EL (cell line): ENCODE measurements around the gene TRAIP.
A peak's percentile ranks its signal among the peaks of the same experiment; 100 is the strongest.

Source experiments
- DNase-seq: peaks from one replicate; pipeline ENCODE4 v3.0.0-alpha.2; 2016

TRAIP gene

GRCh38 chr3:49813497-49814174 is 42.7 kb downstream of the TRAIP start, which contains the start of gene UBA7:
TSS of gene UBA7 (minus strand) at chr3:49813953. CDS start at chr3:49813787, 166 bp downstream.
- DNase-seq = peak; percentile 80

GRCh38 chr3:49812916-49813496 is 43.4 kb downstream of the TRAIP start:
- no peak for DNase-seq

GRCh38 chr3:49807431-49808114 is 48.8 kb downstream of the TRAIP start:
- DNase-seq = no peak

GRCh38 chr3:49806850-49807249 is 49.5 kb downstream of the TRAIP start:
- DNase-seq = no peak

- no peak for DNase-seq
Observed at GRCh38 chr3:49805897-49806701, 50.3 kb downstream of the TRAIP start.

GRCh38 chr3:49805367-49805782 is 51.0 kb downstream of the TRAIP start:
- DNase-seq = peak; percentile 34

GRCh38 chr3:49804141-49805041 is 52.0 kb downstream of the TRAIP start:
- DNase-seq = no peak

GRCh38 chr3:49803465-49804140 is 52.8 kb downstream of the TRAIP start:
- DNase-seq = peak; percentile 54

GRCh38 chr3:49802719-49803464 is 53.5 kb downstream of the TRAIP start, which contains the start of gene INKA1:
TSS of gene INKA1 (plus strand) at chr3:49803261. CDS start at chr3:49803393, 132 bp downstream.
- peak; percentile 84 for DNase-seq

- DNase-seq = no peak
Observed at GRCh38 chr3:49801160-49801559, 55.2 kb downstream of the TRAIP start.

GRCh38 chr3:49799761-49800160 is 56.6 kb downstream of the TRAIP start, which contains the start of gene CDHR4:
TSS of gene CDHR4 (minus strand) at chr3:49799873. CDS start at chr3:49799812, 61 bp downstream.
- DNase-seq = peak; percentile 76

GRCh38 chr3:49799105-49799504 is 57.3 kb downstream of the TRAIP start:
- DNase-seq = no peak

GRCh38 chr3:49794926-49795905 is 61.1 kb downstream of the TRAIP start:
- DNase-seq = no peak

GRCh38 chr3:49794431-49794830 is 61.9 kb downstream of the TRAIP start:
- no peak for DNase-seq

GRCh38 chr3:49793486-49794085 is 62.8 kb downstream of the TRAIP start:
- no peak for DNase-seq

- no peak for DNase-seq
Observed at GRCh38 chr3:49792371-49793150, 63.8 kb downstream of the TRAIP start.

GRCh38 chr3:49791571-49791970 is 64.8 kb downstream of the TRAIP start:
- DNase-seq = no peak
